CD4-positive, alpha-beta T cell treated with Interferon gamma for 1 hour (primary cell): Measurements from ENCODE around the gene NFATC2IP.
"Not testable (repeated sequence)": the region's sequence is repeated elsewhere in the genome, so short reads cannot be mapped to it uniquely, and the experiment has no call there.

Source experiments
- DNase-seq: peaks from one replicate; pipeline ENCODE4 v3.0.0-alpha.2; 2020

Gene NFATC2IP

DNA sequence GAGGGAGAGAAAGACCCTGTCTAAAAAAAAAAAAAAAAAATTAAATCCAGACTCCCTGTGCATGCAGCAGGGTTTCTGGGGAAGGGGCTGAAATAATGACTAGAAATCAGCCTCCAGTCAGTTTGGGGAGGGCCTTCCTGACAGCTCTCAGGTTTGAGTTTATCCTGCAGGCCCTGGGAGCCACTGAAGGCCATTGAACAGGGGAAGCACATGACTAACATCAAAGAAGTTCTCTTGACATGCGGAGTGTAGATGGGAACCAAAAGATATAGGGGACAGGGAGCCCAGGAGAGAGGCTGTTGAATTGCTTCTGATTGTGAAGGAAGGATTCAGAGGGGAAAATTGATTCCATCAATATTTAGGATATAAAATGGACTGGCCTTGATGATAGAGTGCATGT lies 22.9 kb upstream of the NFATC2IP start:
- no peak for DNase-seq

DNA sequence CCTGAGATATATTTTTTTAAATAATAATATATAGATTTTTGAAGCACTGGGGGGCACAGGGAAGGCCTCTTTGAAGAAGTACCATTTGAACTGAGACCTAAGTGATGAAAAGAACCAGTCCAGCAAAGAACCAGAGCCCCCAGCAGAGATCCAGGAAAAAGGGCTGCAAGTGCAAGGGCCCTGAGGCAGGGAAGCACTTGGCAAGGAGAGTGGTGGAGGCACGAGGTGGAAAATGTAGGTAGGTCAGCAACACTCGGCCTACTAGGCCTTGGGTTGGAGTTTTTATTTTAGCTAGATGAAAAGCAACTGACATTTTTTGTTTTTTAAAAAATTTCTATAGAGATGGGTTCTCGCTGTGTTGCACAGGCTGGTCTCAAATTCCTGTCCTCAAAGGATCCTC lies 20.5 kb upstream of the NFATC2IP start:
- DNase-seq: no peak

DNA sequence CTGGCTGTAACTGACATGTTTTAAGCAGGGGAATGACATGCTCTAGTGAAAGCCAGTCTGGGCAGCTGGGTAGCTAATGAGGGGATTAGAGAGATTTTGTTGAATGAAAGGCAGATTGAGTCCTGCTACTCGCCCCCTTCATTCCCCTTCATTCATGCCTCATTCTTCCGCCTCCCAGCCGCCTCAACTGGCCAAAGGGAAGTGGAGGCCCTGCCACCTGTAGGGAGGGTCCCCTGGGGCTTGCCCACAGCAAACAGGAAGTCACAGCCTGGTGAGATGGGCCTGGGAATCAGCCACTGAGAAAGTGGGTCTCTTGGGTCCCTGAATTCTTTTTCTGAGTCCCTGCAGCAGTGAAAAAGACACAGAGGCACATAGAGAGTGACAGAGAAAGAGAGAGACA lies 20.1 kb upstream of the NFATC2IP start:
- peak; percentile 53 for DNase-seq

DNA sequence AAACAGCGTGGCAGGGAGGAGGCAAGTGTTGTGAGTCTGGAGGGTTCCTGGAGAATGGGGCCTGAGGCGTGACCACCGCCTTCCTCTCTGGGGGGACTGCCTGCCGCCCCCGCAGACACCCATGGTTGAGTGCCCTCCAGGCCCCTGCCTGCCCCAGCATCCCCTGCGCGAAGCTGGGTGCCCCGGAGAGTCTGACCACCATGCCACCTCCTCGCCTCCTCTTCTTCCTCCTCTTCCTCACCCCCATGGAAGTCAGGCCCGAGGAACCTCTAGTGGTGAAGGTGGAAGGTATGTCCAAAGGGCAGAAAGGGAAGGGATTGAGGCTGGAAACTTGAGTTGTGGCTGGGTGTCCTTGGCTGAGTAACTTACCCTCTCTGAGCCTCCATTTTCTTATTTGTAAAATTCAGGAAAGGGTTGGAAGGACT lies 18.9 kb upstream of the NFATC2IP start, which contains the start of gene CD19:
Gene CD19 (plus strand): TSS at position 171 of the 425 bp plus-strand sequence. CDS start 30 bp downstream, at position 201.
- DNase-seq: peak; percentile 25

DNA sequence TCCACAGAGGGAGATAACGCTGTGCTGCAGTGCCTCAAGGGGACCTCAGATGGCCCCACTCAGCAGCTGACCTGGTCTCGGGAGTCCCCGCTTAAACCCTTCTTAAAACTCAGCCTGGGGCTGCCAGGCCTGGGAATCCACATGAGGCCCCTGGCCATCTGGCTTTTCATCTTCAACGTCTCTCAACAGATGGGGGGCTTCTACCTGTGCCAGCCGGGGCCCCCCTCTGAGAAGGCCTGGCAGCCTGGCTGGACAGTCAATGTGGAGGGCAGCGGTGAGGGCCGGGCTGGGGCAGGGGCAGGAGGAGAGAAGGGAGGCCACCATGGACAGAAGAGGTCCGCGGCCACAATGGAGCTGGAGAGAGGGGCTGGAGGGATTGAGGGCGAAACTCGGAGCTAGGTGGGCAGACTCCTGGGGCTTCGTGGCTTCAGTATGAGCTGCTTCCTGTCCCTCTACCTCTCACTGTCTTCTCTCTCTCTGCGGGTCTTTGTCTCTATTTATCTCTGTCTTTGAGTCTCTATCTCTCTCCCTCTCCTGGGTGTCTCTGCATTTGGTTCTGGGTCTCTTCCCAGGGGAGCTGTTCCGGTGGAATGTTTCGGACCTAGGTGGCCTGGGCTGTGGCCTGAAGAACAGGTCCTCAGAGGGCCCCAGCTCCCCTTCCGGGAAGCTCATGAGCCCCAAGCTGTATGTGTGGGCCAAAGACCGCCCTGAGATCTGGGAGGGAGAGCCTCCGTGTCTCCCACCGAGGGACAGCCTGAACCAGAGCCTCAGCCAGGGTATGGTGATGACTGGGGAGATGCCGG lies 18.2 kb upstream of the NFATC2IP start:
- DNase-seq: no peak

DNA sequence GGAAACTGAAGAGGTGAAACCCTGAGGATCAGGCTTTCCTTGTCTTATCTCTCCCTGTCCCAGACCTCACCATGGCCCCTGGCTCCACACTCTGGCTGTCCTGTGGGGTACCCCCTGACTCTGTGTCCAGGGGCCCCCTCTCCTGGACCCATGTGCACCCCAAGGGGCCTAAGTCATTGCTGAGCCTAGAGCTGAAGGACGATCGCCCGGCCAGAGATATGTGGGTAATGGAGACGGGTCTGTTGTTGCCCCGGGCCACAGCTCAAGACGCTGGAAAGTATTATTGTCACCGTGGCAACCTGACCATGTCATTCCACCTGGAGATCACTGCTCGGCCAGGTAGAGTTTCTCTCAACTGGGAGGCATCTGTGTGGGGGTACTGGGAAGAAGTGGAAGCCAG lies 17.6 kb upstream of the NFATC2IP start:
- no peak for DNase-seq

DNA sequence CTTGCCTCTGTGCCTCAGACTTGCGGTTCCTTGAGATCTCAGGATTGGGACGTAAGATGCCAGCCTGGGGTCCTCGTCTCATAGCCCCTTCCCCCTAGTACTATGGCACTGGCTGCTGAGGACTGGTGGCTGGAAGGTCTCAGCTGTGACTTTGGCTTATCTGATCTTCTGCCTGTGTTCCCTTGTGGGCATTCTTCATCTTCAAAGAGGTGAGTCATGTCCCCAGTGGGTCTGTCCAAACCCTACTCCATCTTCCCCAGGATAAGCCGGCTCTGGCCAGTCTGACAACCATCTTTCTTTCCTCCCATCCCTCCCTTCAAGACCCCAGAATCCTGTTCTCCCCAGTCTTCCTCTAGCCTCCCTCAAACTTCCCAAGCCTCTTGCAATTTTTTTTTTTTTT lies 15.4 kb upstream of the NFATC2IP start:
- no peak for DNase-seq

DNA sequence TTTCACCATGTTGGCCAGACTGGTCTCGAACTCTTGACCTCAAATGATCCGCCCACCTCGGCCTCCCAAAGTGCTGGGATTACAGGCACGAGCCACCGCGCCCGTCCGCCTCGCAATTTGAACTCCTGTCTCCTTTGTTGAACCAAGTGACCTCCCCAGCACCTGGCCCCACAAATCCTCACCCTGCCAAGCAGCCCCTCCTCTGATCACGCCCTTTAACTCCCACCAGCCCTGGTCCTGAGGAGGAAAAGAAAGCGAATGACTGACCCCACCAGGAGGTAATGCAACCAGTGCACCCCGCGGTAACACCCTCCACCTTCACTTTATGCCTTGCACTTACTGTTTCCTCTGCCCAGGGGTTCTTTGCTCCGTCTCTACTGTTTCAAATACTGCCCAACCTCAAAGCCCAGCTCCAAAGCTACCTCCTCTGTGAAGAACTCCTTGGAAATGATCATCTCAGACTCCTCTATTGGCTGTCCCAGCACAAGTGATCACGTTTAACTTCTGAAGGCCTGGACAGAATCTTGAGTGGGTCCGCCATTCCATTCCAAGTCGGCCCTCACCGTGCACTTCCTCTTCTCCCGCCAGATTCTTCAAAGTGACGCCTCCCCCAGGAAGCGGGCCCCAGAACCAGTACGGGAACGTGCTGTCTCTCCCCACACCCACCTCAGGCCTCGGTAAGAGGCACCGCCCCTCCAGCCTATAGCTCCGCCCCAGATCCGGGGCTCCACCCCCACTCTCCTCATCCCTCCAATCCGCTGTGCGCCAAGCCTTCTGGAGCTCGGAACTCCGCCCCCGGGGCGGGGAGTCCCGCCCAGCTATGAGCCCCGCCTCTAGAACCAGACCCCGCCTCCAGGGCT lies 14.6 kb upstream of the NFATC2IP start:
- DNase-seq: peak; percentile 88

DNA sequence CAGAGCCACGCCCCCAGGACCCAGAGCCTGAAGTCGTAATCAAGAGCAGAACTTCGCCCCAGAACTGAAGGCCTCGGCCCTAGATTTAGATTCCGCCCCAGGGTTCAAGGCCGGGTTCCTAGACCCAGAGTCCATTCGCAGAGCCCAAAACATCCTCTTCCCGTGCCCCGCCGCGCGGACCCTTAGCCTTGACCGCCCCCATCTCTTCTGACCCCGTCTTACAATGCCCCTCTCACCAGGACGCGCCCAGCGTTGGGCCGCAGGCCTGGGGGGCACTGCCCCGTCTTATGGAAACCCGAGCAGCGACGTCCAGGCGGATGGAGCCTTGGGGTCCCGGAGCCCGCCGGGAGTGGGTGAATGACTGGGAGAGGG lies 14.0 kb upstream of the NFATC2IP start:
- DNase-seq: no peak

DNA sequence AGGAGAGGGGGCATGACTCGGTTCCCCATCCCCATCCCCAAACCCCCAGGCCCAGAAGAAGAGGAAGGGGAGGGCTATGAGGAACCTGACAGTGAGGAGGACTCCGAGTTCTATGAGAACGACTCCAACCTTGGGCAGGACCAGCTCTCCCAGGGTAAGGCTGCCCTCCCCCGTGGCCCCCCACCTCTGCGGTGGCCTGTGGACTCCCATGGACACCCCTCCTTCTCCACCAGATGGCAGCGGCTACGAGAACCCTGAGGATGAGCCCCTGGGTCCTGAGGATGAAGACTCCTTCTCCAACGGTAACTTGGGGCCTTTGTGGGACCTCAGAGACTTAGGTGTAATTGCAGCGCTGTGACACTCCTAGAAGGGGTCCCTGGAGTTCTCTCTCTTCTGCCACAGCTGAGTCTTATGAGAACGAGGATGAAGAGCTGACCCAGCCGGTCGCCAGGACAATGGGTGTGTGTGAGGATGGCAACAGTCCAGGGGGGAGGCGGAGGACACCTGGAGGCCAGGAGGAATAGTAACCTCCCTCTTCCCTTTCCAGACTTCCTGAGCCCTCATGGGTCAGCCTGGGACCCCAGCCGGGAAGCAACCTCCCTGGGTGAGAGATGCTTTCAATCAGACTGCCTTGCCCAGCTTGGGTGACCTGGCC lies 13.4 kb upstream of the NFATC2IP start:
- no peak for DNase-seq

DNA sequence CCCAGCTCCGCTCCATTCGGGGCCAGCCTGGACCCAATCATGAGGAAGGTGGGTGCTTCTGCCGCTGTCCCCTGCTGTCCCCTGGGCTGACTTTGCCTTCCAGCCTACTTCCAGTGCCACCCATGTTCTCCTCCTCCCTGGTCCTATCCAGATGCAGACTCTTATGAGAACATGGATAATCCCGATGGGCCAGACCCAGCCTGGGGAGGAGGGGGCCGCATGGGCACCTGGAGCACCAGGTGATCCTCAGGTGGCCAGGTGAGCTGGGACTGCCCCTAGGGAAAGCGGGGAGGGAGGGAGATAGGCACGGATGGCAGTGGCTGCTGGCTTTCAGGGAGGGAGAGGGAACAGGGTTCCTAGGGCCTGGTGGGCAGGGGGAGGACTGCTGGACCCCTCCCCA lies 12.0 kb upstream of the NFATC2IP start:
- DNase-seq: no peak

DNA sequence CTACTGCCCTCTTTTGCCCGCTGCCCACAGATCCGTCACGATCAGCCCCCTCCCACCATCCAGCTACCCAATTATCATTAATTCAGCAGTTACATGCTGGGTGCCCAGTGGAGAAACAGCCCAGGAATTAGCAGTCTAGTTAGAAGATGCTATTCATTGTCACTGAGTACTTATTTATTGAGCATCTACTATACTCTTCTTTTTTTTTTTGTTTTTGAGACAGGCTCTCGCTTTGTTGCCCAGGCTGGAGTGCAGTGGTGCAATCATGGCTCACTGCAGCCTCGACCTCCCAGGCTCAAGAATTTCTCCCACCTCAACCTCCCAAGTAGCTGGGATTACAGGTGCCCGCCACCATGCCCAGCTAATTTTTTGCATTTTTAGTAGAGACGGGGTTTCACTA lies 10.9 kb upstream of the NFATC2IP start:
- not testable (repeated sequence) for DNase-seq

DNA sequence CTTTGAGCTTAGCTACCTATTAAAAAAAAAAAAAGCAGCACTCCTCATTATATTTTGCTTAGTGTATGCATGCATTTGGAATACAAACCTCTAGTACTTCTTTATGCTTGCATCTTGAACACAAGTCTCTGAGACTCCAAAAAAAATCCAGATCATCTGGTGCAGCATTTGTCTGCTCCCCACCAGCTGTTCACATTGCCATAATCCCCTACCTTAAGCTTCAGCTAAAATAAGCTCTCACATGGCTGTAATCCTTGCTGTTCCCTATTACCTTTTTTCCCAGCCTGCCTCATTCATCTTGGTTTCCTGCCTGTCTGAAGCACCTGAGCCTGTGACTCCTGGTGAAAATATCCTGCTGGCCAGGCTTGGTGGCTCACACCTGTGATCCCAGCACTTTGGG lies 7.5 kb upstream of the NFATC2IP start:
- DNase-seq: no peak

DNA sequence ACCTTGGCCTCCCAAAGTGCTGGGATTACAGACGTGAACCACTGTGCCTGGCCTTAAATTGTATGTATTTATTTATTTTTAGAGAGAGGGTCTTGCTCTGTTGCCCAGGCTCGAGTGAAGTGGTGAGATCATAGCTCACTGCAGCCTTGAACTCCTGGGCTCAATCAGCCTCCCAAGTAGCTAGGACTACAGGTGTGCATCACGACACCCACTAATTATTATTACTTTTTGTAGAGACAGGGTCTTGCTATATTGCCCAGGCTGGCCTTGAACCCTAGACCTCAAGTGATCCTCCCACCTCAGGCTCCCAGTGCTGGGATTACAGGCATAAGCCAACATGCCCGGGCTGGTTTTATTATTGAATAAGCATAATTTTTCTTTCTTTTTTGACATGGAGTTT lies 4.1 kb upstream of the NFATC2IP start:
- no peak for DNase-seq

DNA sequence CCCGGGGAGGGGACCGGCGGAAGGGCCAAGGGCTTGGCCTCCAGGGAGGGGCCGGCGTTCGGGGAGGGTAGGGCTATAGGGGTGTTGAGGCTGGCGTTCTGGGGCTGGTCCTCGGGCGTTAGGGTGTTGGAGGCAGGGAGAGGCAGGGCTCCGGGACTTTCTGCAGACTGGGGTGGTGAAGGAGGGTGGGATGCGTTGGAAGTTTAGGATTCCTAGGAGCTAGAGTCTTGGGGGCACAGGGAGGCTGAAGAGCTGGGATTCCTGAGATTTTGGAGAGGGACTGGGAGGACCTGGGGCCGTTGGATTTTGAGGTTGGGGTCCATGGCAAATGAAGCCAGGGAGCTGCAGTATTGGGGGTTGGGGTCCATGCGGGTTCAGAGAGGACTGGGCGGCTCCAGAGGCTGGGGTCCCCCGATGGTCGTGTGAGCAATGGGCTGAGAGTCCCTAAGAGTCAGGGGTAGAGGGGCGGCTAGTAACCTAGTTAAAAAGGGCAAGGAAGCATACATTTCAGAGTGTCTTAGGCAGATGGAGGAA lies 740 bp downstream of the NFATC2IP start:
- no peak for DNase-seq

DNA sequence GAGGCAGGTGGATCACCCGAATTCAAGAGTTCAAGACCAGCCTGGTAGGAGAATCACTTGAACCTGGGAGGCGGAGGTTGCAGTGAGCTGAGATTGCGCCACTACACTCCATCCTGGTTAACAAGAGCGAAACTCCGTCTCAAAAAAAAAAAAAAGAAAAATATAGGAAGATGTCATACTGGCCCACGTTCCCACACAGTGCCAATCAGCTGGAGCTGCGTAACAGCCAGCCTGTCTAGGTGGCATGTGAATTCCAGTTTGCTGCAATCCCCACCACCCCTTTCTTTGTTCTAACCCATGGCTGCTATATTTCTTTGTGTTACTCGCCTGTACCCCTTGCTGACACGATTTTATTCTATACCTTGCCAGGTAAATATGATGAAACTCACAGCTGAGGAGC lies 7.5 kb downstream of the NFATC2IP start:
- DNase-seq: no peak

DNA sequence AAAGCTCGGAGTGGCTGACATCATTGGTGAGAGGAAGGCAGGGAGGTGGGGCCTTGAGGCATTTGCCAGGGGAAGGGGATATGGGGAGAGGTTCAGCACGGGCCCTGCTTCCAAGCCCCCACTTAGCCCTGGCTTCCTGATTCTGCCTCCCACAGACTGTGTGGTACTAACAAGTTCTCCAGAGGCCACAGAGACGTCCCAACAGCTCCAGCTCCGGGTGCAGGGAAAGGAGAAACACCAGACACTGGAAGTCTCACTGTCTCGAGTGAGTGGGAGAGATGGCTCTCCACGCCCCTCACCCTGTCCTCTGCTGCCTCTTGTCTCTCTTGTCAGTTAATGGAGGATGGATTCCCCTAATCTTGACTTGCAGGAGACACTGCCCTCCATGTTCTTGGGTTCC lies 8.1 kb downstream of the NFATC2IP start:
- no peak for DNase-seq

DNA sequence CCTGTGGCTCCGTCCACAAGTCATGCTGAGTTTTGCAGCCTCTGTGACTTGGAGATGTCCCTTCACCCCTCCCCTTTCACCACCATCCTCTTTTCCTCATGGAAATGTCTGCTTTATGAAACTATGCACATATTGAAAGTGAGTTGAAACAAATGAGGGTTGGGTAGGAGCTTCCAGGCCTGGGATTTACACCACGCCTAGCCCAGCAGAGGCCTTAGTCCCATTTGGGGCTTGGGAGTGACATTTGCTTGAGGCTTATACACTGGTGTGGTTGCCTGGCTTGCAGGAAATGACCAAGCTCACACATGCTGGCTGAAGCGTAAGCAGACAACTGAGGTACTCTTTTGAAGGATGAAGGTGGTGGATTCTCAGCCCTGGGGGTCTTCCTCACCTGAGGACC lies 13.3 kb downstream of the NFATC2IP start:
- no peak for DNase-seq

DNA sequence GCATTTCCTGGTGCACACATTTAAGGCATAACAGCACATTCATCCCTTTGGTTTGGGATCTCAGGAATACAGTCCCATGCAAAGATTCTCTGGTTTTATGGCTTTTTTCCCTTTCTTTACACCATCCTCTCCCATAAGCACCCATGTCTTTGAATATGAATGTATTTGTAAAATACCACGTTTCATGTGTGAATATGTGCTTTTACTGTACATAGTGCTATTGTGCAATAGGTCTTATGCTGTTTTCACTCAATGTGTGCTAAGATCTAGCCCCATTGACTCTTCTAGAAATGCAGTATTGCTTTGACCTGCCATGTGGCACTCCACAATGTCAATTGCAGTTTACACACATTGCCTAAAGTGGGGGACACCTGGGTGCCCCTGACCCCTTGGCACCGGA lies 13.8 kb downstream of the NFATC2IP start:
- no peak for DNase-seq

DNA sequence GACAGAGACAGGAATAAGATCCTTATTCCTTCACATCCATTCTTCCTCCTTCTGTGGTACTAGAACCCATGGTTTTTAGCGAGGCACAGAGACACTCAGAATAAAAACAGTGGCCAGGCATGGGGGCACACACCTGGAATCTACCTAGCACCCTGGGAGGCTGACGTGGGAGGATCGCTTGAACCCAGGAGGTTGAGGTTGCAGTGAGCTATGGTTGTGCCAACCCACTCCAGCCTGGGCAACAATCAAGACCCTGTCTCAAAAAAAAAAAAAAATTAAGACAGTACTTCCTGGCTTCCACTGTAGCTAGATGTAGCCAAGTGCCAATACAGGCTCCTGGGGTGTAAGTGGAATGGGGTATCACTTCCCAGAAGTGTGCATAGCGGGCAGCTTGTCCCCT lies 16.4 kb downstream of the NFATC2IP start:
- no peak for DNase-seq

DNA sequence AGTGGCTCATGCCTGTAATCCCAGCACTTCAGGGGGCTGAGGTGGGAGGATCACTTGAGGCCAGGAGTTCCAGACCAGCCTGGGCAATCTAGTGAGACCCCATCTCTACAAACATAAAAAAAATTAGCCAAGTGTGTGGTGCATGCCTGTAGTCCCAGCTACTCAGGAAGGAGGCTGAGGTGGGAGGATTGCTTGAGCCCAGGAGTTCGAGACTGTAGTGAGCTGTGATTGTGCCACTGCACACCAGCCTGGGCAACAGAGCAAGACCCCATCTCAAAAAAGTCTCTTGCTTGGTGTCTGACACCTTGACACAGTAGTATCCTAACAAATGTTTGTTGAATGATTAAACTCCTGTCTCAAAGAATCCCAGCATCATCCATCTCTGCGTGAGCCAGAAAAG lies 19.0 kb downstream of the NFATC2IP start:
- DNase-seq: not testable (repeated sequence)

DNA sequence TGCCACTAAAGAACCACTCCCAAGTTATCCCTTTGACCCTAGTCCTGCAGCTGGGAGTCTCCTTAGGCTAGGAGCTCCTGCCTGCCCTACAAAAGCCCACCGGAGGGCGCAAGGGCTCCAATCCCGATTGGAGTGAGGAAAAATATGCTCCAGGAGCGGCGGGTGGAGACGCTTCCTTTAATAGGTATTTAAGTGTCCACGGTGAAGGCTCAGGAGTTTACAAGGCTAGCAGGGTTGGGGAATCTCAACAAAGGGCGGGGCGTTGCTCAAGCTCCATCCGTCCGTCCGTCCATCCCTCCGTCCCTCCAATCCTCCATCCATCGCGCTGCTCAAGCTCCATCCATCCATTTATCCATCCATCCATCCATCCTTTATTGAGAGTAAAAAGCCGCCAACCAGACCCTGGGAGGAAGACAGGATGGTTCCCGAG lies 23.3 kb downstream of the NFATC2IP start:
- DNase-seq: no peak

DNA sequence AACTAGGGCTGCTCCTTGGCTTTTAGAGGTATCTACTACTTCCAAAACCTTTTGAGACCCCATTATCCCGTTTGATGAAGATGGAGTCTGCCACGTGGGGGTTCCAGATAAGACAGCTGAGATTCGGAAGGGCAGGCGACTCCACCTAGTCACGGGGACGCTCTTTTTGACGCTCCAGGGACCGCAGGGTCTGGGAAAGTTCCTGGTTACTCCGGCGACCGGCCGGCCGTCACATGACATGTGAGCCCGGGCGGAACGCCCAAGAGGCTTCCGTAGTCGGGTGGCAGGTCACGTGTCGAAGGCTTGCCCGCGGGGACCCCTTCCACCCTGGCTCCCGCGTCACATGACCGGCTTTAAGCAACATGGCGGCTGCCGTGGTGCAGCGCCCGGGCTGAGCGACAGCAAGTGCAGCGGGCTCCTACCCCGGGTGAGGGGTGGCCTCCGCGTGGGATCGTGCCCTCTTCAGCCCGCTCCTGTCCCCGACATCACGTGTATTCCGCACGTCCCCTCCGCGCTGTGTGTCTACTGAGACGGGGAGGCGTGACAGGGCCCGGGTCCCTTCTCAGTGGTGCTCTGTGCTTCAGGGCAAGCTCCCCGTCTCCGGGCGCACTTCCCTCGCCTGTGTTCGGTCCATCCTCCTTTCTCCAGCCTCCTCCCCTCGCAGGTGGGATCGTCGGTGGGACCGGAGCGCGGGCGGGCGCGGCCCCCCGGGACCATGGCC lies 23.9 kb downstream of the NFATC2IP start, which contains the start of gene SPNS1:
Gene SPNS1 (plus strand): TSS at position 342 of the 721 bp plus-strand sequence. CDS start 374 bp downstream, at position 716.
- DNase-seq: peak; percentile 93
